ENCODE measurements around the gene TBCCD1.

The TBCCD1 gene

DNA sequence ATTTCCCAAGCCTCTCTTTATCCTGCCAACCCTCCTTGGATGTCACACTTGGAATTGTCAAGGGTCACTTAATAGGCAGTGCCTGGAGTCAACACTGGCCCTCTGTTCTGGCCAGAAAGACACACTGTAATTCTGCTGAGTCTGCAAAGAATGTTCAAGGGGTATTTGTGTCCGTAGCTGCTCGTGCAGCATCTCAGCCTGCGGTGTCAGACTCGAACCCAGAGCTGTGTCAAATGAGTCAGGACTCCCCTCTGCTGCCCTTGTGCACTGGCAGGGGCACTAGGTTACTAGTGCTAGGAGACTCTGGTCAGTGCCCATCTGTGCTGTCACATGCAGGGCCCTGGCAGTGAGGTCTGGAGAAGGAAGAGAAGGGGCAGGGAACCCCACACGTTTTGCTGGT is 44.9 kb upstream of the TBCCD1 start:
- no peaks in the 10 kb centered on the region for H4K20me1 ChIP-seq (ENCODE audit: insufficient read depth, low read length)
- no peaks in the 10 kb centered on the region for H3K79me2 ChIP-seq (ENCODE audit: insufficient read depth, low read length)
- no peaks in the 10 kb centered on the region for H3K9me3 ChIP-seq (ENCODE audit: insufficient read depth, low read length, severe bottlenecking)
- H3K4me2 ChIP-seq (ENCODE audit: insufficient read depth, low read length) = no peak overlapping the region
- peaks cover 28% of the 10 kb centered on the region for H3K27me3 ChIP-seq (ENCODE audit: insufficient read depth, low read length, poor library complexity)
- H3K36me3 ChIP-seq (ENCODE audit: insufficient read depth, low read length) = no peaks in the 10 kb centered on the region
- H3K4me1 ChIP-seq (ENCODE audit: insufficient read depth, low read length) = peaks cover 20% of the 10 kb centered on the region
- TF ChIP-seq, protein P1, sequence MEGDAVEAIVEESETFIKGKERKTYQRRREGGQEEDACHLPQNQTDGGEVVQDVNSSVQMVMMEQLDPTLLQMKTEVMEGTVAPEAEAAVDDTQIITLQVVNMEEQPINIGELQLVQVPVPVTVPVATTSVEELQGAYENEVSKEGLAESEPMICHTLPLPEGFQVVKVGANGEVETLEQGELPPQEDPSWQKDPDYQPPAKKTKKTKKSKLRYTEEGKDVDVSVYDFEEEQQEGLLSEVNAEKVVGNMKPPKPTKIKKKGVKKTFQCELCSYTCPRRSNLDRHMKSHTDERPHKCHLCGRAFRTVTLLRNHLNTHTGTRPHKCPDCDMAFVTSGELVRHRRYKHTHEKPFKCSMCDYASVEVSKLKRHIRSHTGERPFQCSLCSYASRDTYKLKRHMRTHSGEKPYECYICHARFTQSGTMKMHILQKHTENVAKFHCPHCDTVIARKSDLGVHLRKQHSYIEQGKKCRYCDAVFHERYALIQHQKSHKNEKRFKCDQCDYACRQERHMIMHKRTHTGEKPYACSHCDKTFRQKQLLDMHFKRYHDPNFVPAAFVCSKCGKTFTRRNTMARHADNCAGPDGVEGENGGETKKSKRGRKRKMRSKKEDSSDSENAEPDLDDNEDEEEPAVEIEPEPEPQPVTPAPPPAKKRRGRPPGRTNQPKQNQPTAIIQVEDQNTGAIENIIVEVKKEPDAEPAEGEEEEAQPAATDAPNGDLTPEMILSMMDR (IDR thresholded peaks at IDR 0.05; ENCODE audit: borderline replicate concordance, extremely low read depth, low read length, poor library complexity, severe bottlenecking) = no peak
- no peak for TF ChIP-seq EZH2 (IDR thresholded peaks at IDR 0.05; ENCODE audit: borderline replicate concordance, low read depth, low read length, severe bottlenecking)
- H2AFZ ChIP-seq (ENCODE audit: low read depth, low read length) = no peak overlapping the region
- no peak overlapping the region for H3K9ac ChIP-seq (ENCODE audit: low read depth, low read length)
- ATAC-seq (ENCODE audit: insufficient read depth, low read depth) (no peak), DNase-seq (no peak)
- H3K27ac ChIP-seq (ENCODE audit: low read length) = no peak overlapping the region
- no peak overlapping the region for H3K4me3 ChIP-seq (ENCODE audit: low read depth in 1 of 2, low read length in 2 of 2)

GRCh38 chr3:186609247-186609868 is 42.2 kb upstream of the TBCCD1 start:
- no peak for TF ChIP-seq EZH2 (IDR thresholded peaks at IDR 0.05; ENCODE audit: borderline replicate concordance, low read depth, low read length, severe bottlenecking)
- TF ChIP-seq, protein P1 (IDR thresholded peaks at IDR 0.05; ENCODE audit: borderline replicate concordance, extremely low read depth, low read length, poor library complexity, severe bottlenecking) = no peak
- DNase-seq = no peak

GRCh38 chr3:186608624-186609215 is 41.6 kb upstream of the TBCCD1 start:
- no peak for DNase-seq
- Histone ChIP-seq H3K4me1 (ENCODE audit: insufficient read depth, low read length) (no peaks in the 10 kb centered on the region), H4K20me1 (ENCODE audit: insufficient read depth, low read length) (no peaks in the 10 kb centered on the region), H3K9me3 (ENCODE audit: insufficient read depth, low read length, severe bottlenecking) (no peaks in the 10 kb centered on the region), H3K9ac (ENCODE audit: low read depth, low read length) (no peak overlapping the region), H3K27ac (ENCODE audit: low read length) (no peak overlapping the region), H3K27me3 (ENCODE audit: insufficient read depth, low read length, poor library complexity) (peaks cover 19% of the 10 kb centered on the region), H3K4me3 (ENCODE audit: low read depth in 1 of 2, low read length in 2 of 2) (no peak overlapping the region), H3K4me2 (ENCODE audit: insufficient read depth, low read length) (no peak overlapping the region), H3K79me2 (ENCODE audit: insufficient read depth, low read length) (no peaks in the 10 kb centered on the region), H3K36me3 (ENCODE audit: insufficient read depth, low read length) (no peaks in the 10 kb centered on the region), H2AFZ (ENCODE audit: low read depth, low read length) (no peak overlapping the region)
- ATAC-seq (ENCODE audit: insufficient read depth, low read depth) = no peak
- no peak for TF ChIP-seq EZH2 (IDR thresholded peaks at IDR 0.05; ENCODE audit: borderline replicate concordance, low read depth, low read length, severe bottlenecking)
- TF ChIP-seq, protein P1 (IDR thresholded peaks at IDR 0.05; ENCODE audit: borderline replicate concordance, extremely low read depth, low read length, poor library complexity, severe bottlenecking) = no peak

More at GRCh38 chr3:186609247-186609868, 42.2 kb upstream of the TBCCD1 start:
- H3K4me1 ChIP-seq (ENCODE audit: insufficient read depth, low read length) = peaks cover 3% of the 10 kb centered on the region
- ATAC-seq (ENCODE audit: insufficient read depth, low read depth) = no peak
- H3K79me2 ChIP-seq (ENCODE audit: insufficient read depth, low read length) = no peaks in the 10 kb centered on the region
- no peak overlapping the region for H3K4me2 ChIP-seq (ENCODE audit: insufficient read depth, low read length)
- peaks cover 25% of the 10 kb centered on the region for H3K27me3 ChIP-seq (ENCODE audit: insufficient read depth, low read length, poor library complexity)
- no peak overlapping the region for H3K9ac ChIP-seq (ENCODE audit: low read depth, low read length)
- no peaks in the 10 kb centered on the region for H3K36me3 ChIP-seq (ENCODE audit: insufficient read depth, low read length)
- no peak overlapping the region for H3K4me3 ChIP-seq (ENCODE audit: low read depth in 1 of 2, low read length in 2 of 2)
- H3K27ac ChIP-seq (ENCODE audit: low read length) = no peak overlapping the region
- no peak overlapping the region for H2AFZ ChIP-seq (ENCODE audit: low read depth, low read length)
- H4K20me1 ChIP-seq (ENCODE audit: insufficient read depth, low read length) = no peaks in the 10 kb centered on the region
- H3K9me3 ChIP-seq (ENCODE audit: insufficient read depth, low read length, severe bottlenecking) = no peaks in the 10 kb centered on the region
